ENCODE data around the gene CRISP1. TPM values are rescaled to one million over a fixed set of nuclear protein-coding genes. Genes with fewer than 3 reads are reported as not detected.

The CRISP1 gene
- total RNA-seq, 4 donors from 2014 or later, result not detected

- TF ChIP-seq POLR2A (IDR thresholded peaks at IDR 0.05), result no peak
- TF ChIP-seq, protein P1, sequence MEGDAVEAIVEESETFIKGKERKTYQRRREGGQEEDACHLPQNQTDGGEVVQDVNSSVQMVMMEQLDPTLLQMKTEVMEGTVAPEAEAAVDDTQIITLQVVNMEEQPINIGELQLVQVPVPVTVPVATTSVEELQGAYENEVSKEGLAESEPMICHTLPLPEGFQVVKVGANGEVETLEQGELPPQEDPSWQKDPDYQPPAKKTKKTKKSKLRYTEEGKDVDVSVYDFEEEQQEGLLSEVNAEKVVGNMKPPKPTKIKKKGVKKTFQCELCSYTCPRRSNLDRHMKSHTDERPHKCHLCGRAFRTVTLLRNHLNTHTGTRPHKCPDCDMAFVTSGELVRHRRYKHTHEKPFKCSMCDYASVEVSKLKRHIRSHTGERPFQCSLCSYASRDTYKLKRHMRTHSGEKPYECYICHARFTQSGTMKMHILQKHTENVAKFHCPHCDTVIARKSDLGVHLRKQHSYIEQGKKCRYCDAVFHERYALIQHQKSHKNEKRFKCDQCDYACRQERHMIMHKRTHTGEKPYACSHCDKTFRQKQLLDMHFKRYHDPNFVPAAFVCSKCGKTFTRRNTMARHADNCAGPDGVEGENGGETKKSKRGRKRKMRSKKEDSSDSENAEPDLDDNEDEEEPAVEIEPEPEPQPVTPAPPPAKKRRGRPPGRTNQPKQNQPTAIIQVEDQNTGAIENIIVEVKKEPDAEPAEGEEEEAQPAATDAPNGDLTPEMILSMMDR (IDR thresholded peaks at IDR 0.05), result no peak
- Histone ChIP-seq H3K27me3 (no peaks in the 10 kb centered on the region), H3K9me3 (no peaks in the 10 kb centered on the region), H3K27ac (no peak overlapping the region), H3K4me1 (no peaks in the 10 kb centered on the region), H3K4me3 (no peak overlapping the region), H3K36me3 (no peaks in the 10 kb centered on the region)
- DNase-seq, result no peak
Observed at GRCh38 chr6:49839162-49839561, 27.2 kb downstream of the CRISP1 start.

DNA sequence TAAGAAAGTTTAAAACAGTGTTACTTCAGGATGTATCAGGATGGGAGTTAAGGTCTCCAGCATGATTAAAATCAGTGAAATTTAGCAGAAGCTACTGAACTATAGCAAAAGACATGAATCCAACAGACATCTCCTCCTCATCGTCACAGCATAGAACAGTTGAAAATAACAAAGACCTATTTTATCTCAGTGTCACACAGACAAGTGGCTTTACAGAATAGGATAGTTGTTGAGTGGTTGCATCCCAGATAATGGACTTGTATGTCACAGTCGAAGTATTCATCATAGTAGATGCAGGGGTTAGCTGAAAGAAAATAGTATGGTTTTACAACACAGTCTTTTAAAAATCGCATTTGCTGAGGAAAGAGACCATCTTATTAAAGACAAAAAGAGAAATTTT is 31.2 kb downstream of the CRISP1 start:
- Histone ChIP-seq H3K27ac (no peak overlapping the region), H3K36me3 (no peaks in the 10 kb centered on the region)
- TF ChIP-seq POLR2A (IDR thresholded peaks at IDR 0.05), result no peak
- TF ChIP-seq, protein P1 (IDR thresholded peaks at IDR 0.05), result no peak

DNA sequence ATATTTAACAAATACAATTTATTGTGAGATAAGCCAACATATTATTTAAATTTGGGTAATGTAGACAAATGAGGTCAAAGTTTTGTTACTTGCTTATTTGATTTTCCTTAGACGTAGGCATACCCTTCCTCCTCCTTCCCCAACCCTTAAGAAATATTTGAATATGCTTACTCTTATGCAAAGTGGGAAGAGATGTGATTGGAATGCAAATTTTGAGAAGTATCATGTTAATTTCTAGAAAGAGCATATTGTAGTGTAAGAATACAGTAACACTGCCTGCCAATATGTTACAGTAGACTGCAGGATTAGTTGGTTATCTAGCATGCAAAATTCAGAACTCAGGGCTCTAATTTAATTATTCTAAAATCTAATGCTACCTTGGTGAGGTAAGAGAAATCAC is 32.9 kb downstream of the CRISP1 start:
- DNase-seq, result no peak
- no peak overlapping the region for H3K4me3 ChIP-seq
- H3K27ac ChIP-seq, result no peak overlapping the region
- no peaks in the 10 kb centered on the region for H3K36me3 ChIP-seq
- H3K9me3 ChIP-seq, result no peaks in the 10 kb centered on the region
- no peaks in the 10 kb centered on the region for H3K4me1 ChIP-seq
- no peaks in the 10 kb centered on the region for H3K27me3 ChIP-seq
- TF ChIP-seq POLR2A (IDR thresholded peaks at IDR 0.05), result no peak
- TF ChIP-seq, protein P1 (IDR thresholded peaks at IDR 0.05), result no peak

More for the DNA sequence above, 31.2 kb downstream of the CRISP1 start:
- no peaks in the 10 kb centered on the region for H3K9me3 ChIP-seq
- DNase-seq, result no peak
- H3K27me3 ChIP-seq, result no peaks in the 10 kb centered on the region
- no peak overlapping the region for H3K4me3 ChIP-seq
- no peaks in the 10 kb centered on the region for H3K4me1 ChIP-seq

DNA sequence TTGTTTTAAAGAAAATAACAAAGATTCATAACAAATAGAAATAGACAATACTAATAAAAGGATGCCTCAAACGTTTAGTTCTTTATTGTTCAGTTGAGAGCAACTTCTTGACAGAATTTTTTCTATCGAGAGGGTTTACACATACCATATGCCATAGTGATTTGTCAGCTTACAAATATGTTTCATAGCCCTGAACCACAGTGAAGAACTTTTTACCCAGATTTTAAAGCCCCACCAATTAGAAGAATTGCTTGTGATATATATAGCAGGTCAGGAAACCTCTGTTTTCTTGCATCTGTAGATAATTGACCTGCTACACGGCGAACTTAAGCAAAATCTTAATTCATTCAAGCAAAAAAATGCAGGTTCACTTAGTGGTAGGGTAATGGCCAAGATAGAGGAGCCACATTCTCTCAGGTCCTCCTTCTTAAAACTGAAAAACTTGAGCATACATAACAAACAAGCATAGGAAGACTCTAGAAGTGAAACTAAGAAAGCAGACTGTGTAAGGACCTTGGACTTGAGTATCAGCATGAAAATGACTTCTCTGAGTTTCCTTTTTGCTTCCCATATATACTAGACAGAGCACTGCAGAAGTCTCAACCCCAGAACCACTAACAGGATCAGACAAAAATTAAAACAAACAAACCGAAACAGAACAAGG is 39.5 kb downstream of the CRISP1 start:
- no peaks in the 10 kb centered on the region for H3K27me3 ChIP-seq
- no peaks in the 10 kb centered on the region for H3K4me1 ChIP-seq
- TF ChIP-seq POLR2A (IDR thresholded peaks at IDR 0.05), result no peak
- TF ChIP-seq, protein P1 (IDR thresholded peaks at IDR 0.05), result no peak
- H3K9me3 ChIP-seq, result no peaks in the 10 kb centered on the region
- H3K27ac ChIP-seq, result peak overlapping the region in 2 of 4 donors; percentile 25 to 39
- no peak for DNase-seq
- H3K36me3 ChIP-seq, result no peaks in the 10 kb centered on the region
- peak overlapping the region in 2 of 4 donors; percentile 25 to 43 for H3K4me3 ChIP-seq

- Histone ChIP-seq H3K4me1 (no peaks in the 10 kb centered on the region), H3K9me3 (no peaks in the 10 kb centered on the region), H3K27me3 (no peaks in the 10 kb centered on the region), H3K4me3 (no peak overlapping the region), H3K36me3 (no peaks in the 10 kb centered on the region), H3K27ac (no peak overlapping the region)
- DNase-seq, result no peak
- TF ChIP-seq, protein P1 (IDR thresholded peaks at IDR 0.05), result no peak
- TF ChIP-seq POLR2A (IDR thresholded peaks at IDR 0.05), result no peak
Observed at GRCh38 chr6:49815166-49815565, 51.2 kb downstream of the CRISP1 start.
